HG03378 (cell line): ENCODE measurements around the gene LMAN1L.

ENCODE experiments used
- ATAC-seq: cut with Tn5 transposase; IDR thresholded peaks from one replicate; pipeline ENCODE4 v1.9.1; 2021; ENCODE audit warnings: mild to moderate bottlenecking, moderate library complexity; ENCODE audit not compliant: unreplicated experiment

LMAN1L gene

GRCh38 chr15:74815121-74815934 lies 2.7 kb downstream of the LMAN1L start:
- no peak for ATAC-seq

GRCh38 chr15:74815961-74816360 lies 3.3 kb downstream of the LMAN1L start:
- no peak for ATAC-seq

- ATAC-seq = no peak
Observed at GRCh38 chr15:74816624-74817369, 4.2 kb downstream of the LMAN1L start.

- ATAC-seq = no peak
Observed at GRCh38 chr15:74817370-74817737, 4.7 kb downstream of the LMAN1L start.

GRCh38 chr15:74820056-74820455 lies 7.4 kb downstream of the LMAN1L start:
- ATAC-seq = no peak

- peak; percentile 72 for ATAC-seq
Observed at GRCh38 chr15:74821091-74821789, 8.6 kb downstream of the LMAN1L start.

- no peak for ATAC-seq
Observed at GRCh38 chr15:74821790-74822158, 9.1 kb downstream of the LMAN1L start.

- no peak for ATAC-seq
Observed at GRCh38 chr15:74822233-74822632, 9.6 kb downstream of the LMAN1L start.

GRCh38 chr15:74823324-74823723 lies 10.7 kb downstream of the LMAN1L start:
- no peak for ATAC-seq

GRCh38 chr15:74824976-74825375 lies 12.3 kb downstream of the LMAN1L start:
- no peak for ATAC-seq

GRCh38 chr15:74825866-74826265 lies 13.2 kb downstream of the LMAN1L start:
- ATAC-seq = no peak

- no peak for ATAC-seq
Observed at GRCh38 chr15:74826364-74826819, 13.8 kb downstream of the LMAN1L start, which contains the start of gene CPLX3. Gene CPLX3, plus strand, starts transcription at chr15:74826627. Its CDS starts 77 bp downstream, at chr15:74826704.

- ATAC-seq = no peak
Observed at GRCh38 chr15:74826921-74827320, 14.3 kb downstream of the LMAN1L start.

GRCh38 chr15:74827614-74828013 lies 15.0 kb downstream of the LMAN1L start:
- ATAC-seq = no peak

- no peak for ATAC-seq
Observed at GRCh38 chr15:74828835-74829234, 16.2 kb downstream of the LMAN1L start.

- ATAC-seq = no peak
Observed at GRCh38 chr15:74829486-74829885, 16.9 kb downstream of the LMAN1L start.

- ATAC-seq = no peak
Observed at GRCh38 chr15:74829991-74830390, 17.4 kb downstream of the LMAN1L start.

GRCh38 chr15:74830868-74831267 lies 18.2 kb downstream of the LMAN1L start:
- ATAC-seq = no peak

GRCh38 chr15:74831813-74832495 lies 19.3 kb downstream of the LMAN1L start:
- no peak for ATAC-seq

GRCh38 chr15:74832826-74833225 lies 20.2 kb downstream of the LMAN1L start:
- ATAC-seq = no peak
